ENCODE results near the gene CGREF1.
A peak's percentile ranks its signal among the peaks of the same experiment; 100 is the strongest.

Gene CGREF1

DNA sequence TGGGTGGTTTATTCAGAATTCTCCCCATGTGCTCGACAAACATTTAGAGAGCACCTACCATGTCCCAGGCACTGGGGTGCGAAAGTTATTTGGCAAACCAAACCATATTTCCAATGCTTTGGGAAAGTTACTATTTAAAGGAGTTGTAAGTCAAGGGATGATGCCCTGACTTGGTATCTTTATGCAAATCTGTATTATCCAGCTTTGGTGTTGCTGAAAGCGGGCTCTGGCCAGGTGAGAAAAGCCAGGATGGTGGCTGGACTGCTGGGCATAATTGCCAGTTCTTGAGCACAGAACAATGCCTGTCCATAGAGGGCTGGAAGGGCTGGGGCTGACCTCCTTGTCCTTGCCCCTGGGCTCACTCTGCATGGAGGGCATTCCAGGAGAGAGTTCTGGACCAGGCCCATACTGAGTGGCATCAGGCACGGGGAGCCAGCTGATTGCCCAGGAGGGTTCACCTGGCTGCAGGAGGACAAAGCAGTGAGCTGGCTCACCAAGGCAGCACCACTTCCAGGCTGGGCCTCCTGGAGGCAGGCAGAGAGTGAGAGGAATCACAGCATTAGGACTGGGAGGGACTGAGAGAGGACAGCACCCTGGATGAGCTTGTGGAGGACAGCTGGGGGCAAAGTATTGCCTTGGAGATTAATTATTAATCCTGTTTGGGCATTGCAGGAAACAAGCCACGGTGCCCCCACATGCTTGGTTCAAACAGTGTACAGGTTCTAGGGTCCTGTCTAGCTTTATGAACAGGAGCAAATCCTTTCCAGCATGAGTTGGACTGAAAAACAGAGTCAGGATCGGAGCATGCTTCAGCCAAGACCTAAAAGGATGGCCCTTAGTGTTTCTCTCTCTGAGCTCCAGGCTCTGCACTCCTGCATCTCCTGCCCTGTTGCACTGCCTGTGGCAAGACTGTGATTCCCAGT lies 25.2 kb downstream of the CGREF1 start:
- Histone ChIP-seq H2BK12ac (ENCODE audit: low read length) (no peak overlapping the region), H3K4ac (ENCODE audit: low read length) (no peak overlapping the region), H3K4me3 (ENCODE audit: low read length in 2 of 2) (no peak overlapping the region), H4K8ac (ENCODE audit: low read depth, low read length) (no peak overlapping the region), H3K36me3 (replicated peaks in 1 of 2; ENCODE audit: control insufficient read depth in 2 of 2, insufficient read depth in 2 of 2, low read length in 2 of 2) (no peaks in the 10 kb centered on the region), H3K79me1 (ENCODE audit: low read depth, low read length) (no peaks in the 10 kb centered on the region), H2BK15ac (ENCODE audit: low read length) (no peak overlapping the region), H3K9me3 (replicated peaks in 1 of 2; ENCODE audit: control insufficient read depth in 2 of 2, insufficient read depth in 1 of 2, low read depth in 1 of 2, low read length in 2 of 2) (no peaks in the 10 kb centered on the region), H2BK5ac (ENCODE audit: low read length) (no peak overlapping the region), H3K27ac (replicated peaks; ENCODE audit: low read length) (no peak overlapping the region), H3K14ac (ENCODE audit: low read length) (no peak overlapping the region), H3K4me1 (ENCODE audit: control insufficient read depth in 2 of 2, insufficient read depth in 1 of 2, low read depth in 1 of 2, low read length in 2 of 2) (no peaks in the 10 kb centered on the region), H3K18ac (ENCODE audit: low read length) (no peak overlapping the region), H3K4me2 (ENCODE audit: insufficient read depth, low read length, poor library complexity, severe bottlenecking) (no peak overlapping the region), H4K91ac (ENCODE audit: low read depth, low read length, poor library complexity) (no peak overlapping the region), H3K27me3 (ENCODE audit: control insufficient read depth in 3 of 3, insufficient read depth in 3 of 3, low read depth in 1 of 3, low read length in 3 of 3) (no peaks in the 10 kb centered on the region), H3K23ac (ENCODE audit: low read depth, low read length, poor library complexity) (no peak overlapping the region), H2BK120ac (ENCODE audit: low read depth, low read length) (no peak overlapping the region), H2AK5ac (ENCODE audit: low read depth, low read length) (peak overlapping the region; percentile 41), H3K9ac (ENCODE audit: low read depth, low read length, poor library complexity) (no peak overlapping the region), H2AFZ (ENCODE audit: low read length) (no peak overlapping the region)
- WGBS, 2 donors (ENCODE audit: extremely low coverage in 2 of 2, insufficient read length in 2 of 2, insufficient replicate concordance in 1 of 2): no CpG with 5 or more reads among the region's 6 CpGs
- DNase-seq (ENCODE audit: low spot score): no peak

DNA sequence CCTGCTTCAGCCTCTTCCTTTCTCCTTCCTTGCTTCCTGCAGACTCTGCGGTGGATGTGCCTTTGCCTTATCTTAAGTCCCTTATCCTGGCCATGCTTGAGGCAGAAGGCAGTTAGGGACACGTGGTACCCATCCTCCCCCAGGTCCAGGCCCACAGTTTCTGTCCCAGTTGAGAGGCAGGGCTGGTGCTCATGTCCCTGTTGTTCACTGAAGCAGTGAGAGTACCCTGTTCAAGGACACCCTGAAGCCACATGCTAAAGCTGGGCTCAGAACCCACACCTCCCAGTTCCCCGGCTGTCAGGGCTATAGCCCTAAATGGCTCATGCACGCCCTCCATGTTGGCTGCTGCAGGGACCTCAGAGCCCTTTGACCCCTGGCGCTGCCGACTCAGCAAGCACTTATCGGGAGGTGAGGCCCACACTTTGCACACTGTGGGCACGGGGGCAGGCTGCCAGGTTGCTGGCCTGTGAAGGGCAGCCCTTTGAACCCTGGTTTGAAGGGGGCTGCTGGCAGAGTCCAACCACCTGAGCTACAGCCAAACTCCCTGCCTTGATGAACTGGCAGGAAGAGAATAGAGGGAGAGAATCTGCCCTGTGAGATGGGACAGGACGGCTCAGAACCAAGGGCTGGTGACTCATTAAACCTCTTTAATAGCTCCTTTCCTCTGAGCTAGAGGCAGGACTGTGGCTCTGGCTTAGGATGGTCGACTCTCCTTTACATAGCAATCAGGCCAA lies 26.1 kb downstream of the CGREF1 start:
- Histone ChIP-seq H2BK120ac (ENCODE audit: low read depth, low read length) (no peak overlapping the region), H3K14ac (ENCODE audit: low read length) (no peak overlapping the region), H4K8ac (ENCODE audit: low read depth, low read length) (no peak overlapping the region), H3K4me3 (ENCODE audit: low read length in 2 of 2) (no peak overlapping the region), H3K4ac (ENCODE audit: low read length) (no peak overlapping the region), H2BK5ac (ENCODE audit: low read length) (peak overlapping the region; percentile 18), H2BK15ac (ENCODE audit: low read length) (no peak overlapping the region), H3K9me3 (replicated peaks in 1 of 2; ENCODE audit: control insufficient read depth in 2 of 2, insufficient read depth in 1 of 2, low read depth in 1 of 2, low read length in 2 of 2) (no peaks in the 10 kb centered on the region), H2BK12ac (ENCODE audit: low read length) (no peak overlapping the region), H2AFZ (ENCODE audit: low read length) (no peak overlapping the region), H3K79me1 (ENCODE audit: low read depth, low read length) (no peaks in the 10 kb centered on the region), H3K23ac (ENCODE audit: low read depth, low read length, poor library complexity) (no peak overlapping the region), H3K27me3 (ENCODE audit: control insufficient read depth in 3 of 3, insufficient read depth in 3 of 3, low read depth in 1 of 3, low read length in 3 of 3) (peaks cover 0 to under 1% (median 0%) of the 10 kb centered on the region in 3 experiments), H2AK5ac (ENCODE audit: low read depth, low read length) (no peak overlapping the region), H3K18ac (ENCODE audit: low read length) (no peak overlapping the region), H4K91ac (ENCODE audit: low read depth, low read length, poor library complexity) (no peak overlapping the region), H3K4me2 (ENCODE audit: insufficient read depth, low read length, poor library complexity, severe bottlenecking) (no peak overlapping the region), H3K9ac (ENCODE audit: low read depth, low read length, poor library complexity) (no peak overlapping the region), H3K27ac (replicated peaks; ENCODE audit: low read length) (no peak overlapping the region), H3K4me1 (ENCODE audit: control insufficient read depth in 2 of 2, insufficient read depth in 1 of 2, low read depth in 1 of 2, low read length in 2 of 2) (no peaks in the 10 kb centered on the region), H3K36me3 (replicated peaks in 1 of 2; ENCODE audit: control insufficient read depth in 2 of 2, insufficient read depth in 2 of 2, low read length in 2 of 2) (no peaks in the 10 kb centered on the region)
- no peak for DNase-seq (ENCODE audit: low spot score)
- WGBS, 2 donors (ENCODE audit: extremely low coverage in 2 of 2, insufficient read length in 2 of 2, insufficient replicate concordance in 1 of 2): no CpG with 5 or more reads among the region's 10 CpGs

DNA sequence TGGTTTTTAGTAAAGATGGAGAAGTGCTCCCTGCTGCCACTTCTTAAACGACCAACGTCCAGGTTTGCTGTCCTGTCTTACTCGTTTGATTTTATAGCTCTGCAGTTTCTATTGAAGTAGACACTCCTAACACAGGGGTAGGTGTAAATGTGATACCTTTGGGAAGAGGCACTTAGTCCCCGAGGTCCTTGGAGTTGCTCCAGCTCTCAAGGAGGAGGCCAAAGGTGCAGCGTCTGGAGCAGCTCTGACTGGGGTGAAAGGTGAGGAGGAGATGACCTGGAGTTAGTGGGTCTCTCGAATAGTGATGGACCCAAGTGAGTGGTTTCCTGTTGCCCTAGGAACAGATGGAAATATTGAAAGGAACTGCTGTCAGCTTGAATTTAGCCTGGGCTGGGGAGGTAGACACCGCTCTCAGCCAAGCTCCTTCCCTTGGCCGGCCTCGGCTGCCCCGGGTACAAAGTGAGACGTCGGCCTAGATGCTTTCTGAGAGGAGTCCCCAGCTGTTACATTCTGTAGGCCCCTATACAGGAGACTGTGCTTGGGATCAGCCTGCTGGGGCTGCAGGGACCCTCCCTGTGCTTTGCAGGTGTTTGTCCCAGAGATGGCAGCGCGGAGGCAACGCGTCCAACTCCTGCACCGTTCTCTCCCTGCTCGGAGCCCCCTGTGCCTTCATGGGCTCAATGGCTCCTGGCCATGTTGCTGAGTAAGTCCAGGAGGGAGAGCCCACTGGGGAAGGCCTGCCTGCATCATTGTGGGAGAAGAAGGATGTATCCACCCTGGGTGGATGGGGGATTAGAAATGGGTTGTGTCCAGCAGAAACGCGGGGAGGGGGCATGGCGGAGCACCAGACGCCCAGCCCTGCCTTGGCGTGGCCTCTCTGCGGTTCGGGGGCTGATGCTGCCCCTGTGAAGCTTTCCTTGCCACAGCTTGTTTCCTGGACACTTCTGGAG lies 26.9 kb downstream of the CGREF1 start:
- no CpG with 5 or more reads among the region's 25 CpGs for WGBS, 2 donors (ENCODE audit: extremely low coverage in 2 of 2, insufficient read length in 2 of 2, insufficient replicate concordance in 1 of 2)
- no peaks in the 10 kb centered on the region for H3K79me1 ChIP-seq (ENCODE audit: low read depth, low read length)
- no peak overlapping the region for H2BK120ac ChIP-seq (ENCODE audit: low read depth, low read length)
- no peak overlapping the region for H3K4me2 ChIP-seq (ENCODE audit: insufficient read depth, low read length, poor library complexity, severe bottlenecking)
- H2BK15ac ChIP-seq (ENCODE audit: low read length): no peak overlapping the region
- no peaks in the 10 kb centered on the region for H3K9me3 ChIP-seq (replicated peaks in 1 of 2; ENCODE audit: control insufficient read depth in 2 of 2, insufficient read depth in 1 of 2, low read depth in 1 of 2, low read length in 2 of 2)
- no peak overlapping the region for H3K23ac ChIP-seq (ENCODE audit: low read depth, low read length, poor library complexity)
- peaks cover 0 to 6% (median 0%) of the 10 kb centered on the region in 3 experiments for H3K27me3 ChIP-seq (ENCODE audit: control insufficient read depth in 3 of 3, insufficient read depth in 3 of 3, low read depth in 1 of 3, low read length in 3 of 3)
- H3K36me3 ChIP-seq (replicated peaks in 1 of 2; ENCODE audit: control insufficient read depth in 2 of 2, insufficient read depth in 2 of 2, low read length in 2 of 2): no peaks in the 10 kb centered on the region
- H3K27ac ChIP-seq (replicated peaks; ENCODE audit: low read length): no peak overlapping the region
- H3K4me3 ChIP-seq (ENCODE audit: low read length in 2 of 2): no peak overlapping the region
- peak overlapping the region; percentile 6 for H4K8ac ChIP-seq (ENCODE audit: low read depth, low read length)
- no peak overlapping the region for H2AFZ ChIP-seq (ENCODE audit: low read length)
- peak overlapping the region; percentile 58 for H3K14ac ChIP-seq (ENCODE audit: low read length)
- H3K9ac ChIP-seq (ENCODE audit: low read depth, low read length, poor library complexity): no peak overlapping the region
- no peak overlapping the region for H4K91ac ChIP-seq (ENCODE audit: low read depth, low read length, poor library complexity)
- H3K18ac ChIP-seq (ENCODE audit: low read length): no peak overlapping the region
- no peak for DNase-seq (ENCODE audit: low spot score)
- peaks cover 0 to 2% of the 10 kb centered on the region in 2 donors for H3K4me1 ChIP-seq (ENCODE audit: control insufficient read depth in 2 of 2, insufficient read depth in 1 of 2, low read depth in 1 of 2, low read length in 2 of 2)
- no peak overlapping the region for H2BK5ac ChIP-seq (ENCODE audit: low read length)
- no peak overlapping the region for H3K4ac ChIP-seq (ENCODE audit: low read length)
- H2BK12ac ChIP-seq (ENCODE audit: low read length): no peak overlapping the region
- peak overlapping the region; percentile 81 for H2AK5ac ChIP-seq (ENCODE audit: low read depth, low read length)

Measured in neuronal stem cell (in vitro differentiated cells).